CD8-positive, alpha-beta memory T cell (primary cell): ENCODE results near the gene TBC1D22B. TPM values are rescaled to one million over a fixed set of nuclear protein-coding genes. Genes with fewer than 3 reads are reported as not detected.

Experiments
- CTCF ChIA-PET: fragments of 350-600 bp; sonication (Branson Sonifier 250); formaldehyde crosslinking; loops from one replicate; lab custom pipeline; 2021; ENCODE audit warnings: antibody characterized with exemption; lab: Charles Lee
- POLR2A ChIA-PET: fragments of 350-600 bp; sonication (Branson Sonifier 250); formaldehyde crosslinking; loops from one replicate; lab custom pipeline; 2021; ENCODE audit warnings: antibody characterized with exemption; lab: Charles Lee
- DNase-seq, 5 donors: peaks; one replicate each; pipeline versions ENCODE4 v3.0.0 to v3.0.0-alpha.2; 2020 to 2022; ENCODE audit warnings: mixed read lengths in 1 of 5
- H3K27ac ChIP-seq: one replicate; pipeline ENCODE4 v1.7.0; 2013; ENCODE audit warnings: low read depth, mild to moderate bottlenecking, low read length, moderate library complexity
- H3K27me3 ChIP-seq: 2 replicates; pipeline ENCODE4 v1.7.0; 2013; ENCODE audit warnings: low read length, mild to moderate bottlenecking; ENCODE audit not compliant: insufficient read depth, poor library complexity, severe bottlenecking
- H3K36me3 ChIP-seq: 2 replicates; pipeline ENCODE4 v1.7.0; 2013; ENCODE audit warnings: mild to moderate bottlenecking, low read length, moderate library complexity; ENCODE audit not compliant: insufficient read depth
- H3K4me1 ChIP-seq: 2 replicates; pipeline ENCODE4 v1.7.0; 2013; ENCODE audit warnings: mild to moderate bottlenecking, low read length, moderate library complexity; ENCODE audit not compliant: insufficient read depth
- H3K4me3 ChIP-seq: 2 replicates; pipeline ENCODE4 v1.7.0; 2013; ENCODE audit warnings: mild to moderate bottlenecking, low read length
- H3K9me3 ChIP-seq: 2 replicates; pipeline ENCODE4 v1.7.0; 2013; ENCODE audit warnings: mild to moderate bottlenecking, low read length
- H3K27ac Mint-ChIP-seq, 8 donors: one replicate each; pipeline ENCODE4 v1.8.0; 2020 to 2021; ENCODE audit warnings: mixed read lengths in 8 of 8, mild to moderate bottlenecking in 6 of 8, inconsistent platforms in 3 of 8, moderate library complexity in 3 of 8
- H3K27me3 Mint-ChIP-seq, 2 donors: one replicate each; pipeline ENCODE4 v1.8.0; 2020 to 2021; ENCODE audit warnings: mixed read lengths in 2 of 2, mild to moderate bottlenecking in 1 of 2, moderate library complexity in 1 of 2
- H3K36me3 Mint-ChIP-seq, 3 donors: one replicate each; pipeline ENCODE4 v1.8.0; 2020 to 2021; ENCODE audit warnings: mixed read lengths in 3 of 3, inconsistent platforms in 1 of 3, mild to moderate bottlenecking in 1 of 3
- H3K4me1 Mint-ChIP-seq, 3 donors: one replicate each; pipeline ENCODE4 v1.8.0; 2020 to 2021; ENCODE audit warnings: mixed read lengths in 3 of 3, inconsistent platforms in 1 of 3, mild to moderate bottlenecking in 1 of 3
- H3K4me3 Mint-ChIP-seq, 7 donors: one replicate each; pipeline ENCODE4 v1.8.0; 2020 to 2021; ENCODE audit warnings: mixed read lengths in 7 of 7, mild to moderate bottlenecking in 6 of 7, moderate library complexity in 4 of 7, inconsistent platforms in 2 of 7
- H3K9me3 Mint-ChIP-seq, 5 donors: one replicate each; pipeline ENCODE4 v1.8.0; 2020 to 2022; ENCODE audit warnings: mixed read lengths in 5 of 5, mild to moderate bottlenecking in 3 of 5, moderate library complexity in 2 of 5, inconsistent platforms in 1 of 5
- polyA plus RNA-seq: library from polyadenylated mRNA; unstranded; fragments of 300-500 nt; fragmentation: Illumina TruSeq; gene quantifications from one replicate; pipeline ENCODE4 v1.2.3, GENCODE V29; 2021
- total RNA-seq, 2 experiments: library from RNA; stranded (reverse); gene quantifications; one replicate each; pipeline ENCODE4 v1.2.3, GENCODE V29; 2021

Gene TBC1D22B
- total and polyA plus RNA-seq, 3 experiments from 2014 or later = 11.2 to 14.4 (median 14.4) TPM

GRCh38 chr6:37261198-37261597 lies 3.6 kb downstream of the TBC1D22B start:
- Mint-ChIP-seq H3K27me3 (no peaks in the 10 kb centered on the region), H3K36me3 (peaks cover 0 to 15% (median 5%) of the 10 kb centered on the region in 3 donors), H3K4me3 (no peak overlapping the region), H3K9me3 (no peaks in the 10 kb centered on the region), H3K27ac (no peak overlapping the region), H3K4me1 (peaks cover 56 to 83% (median 80%) of the 10 kb centered on the region in 3 donors)
- no peak overlapping the region for H3K27ac ChIP-seq
- H3K9me3 ChIP-seq = no peaks in the 10 kb centered on the region
- H3K36me3 ChIP-seq = no peaks in the 10 kb centered on the region
- CTCF ChIA-PET = no interaction called here
- peaks cover 29% of the 10 kb centered on the region for H3K4me1 ChIP-seq
- POLR2A ChIA-PET = no interaction called here
- DNase-seq = no peak
- H3K4me3 ChIP-seq = no peak overlapping the region
- H3K27me3 ChIP-seq = no peaks in the 10 kb centered on the region

DNA sequence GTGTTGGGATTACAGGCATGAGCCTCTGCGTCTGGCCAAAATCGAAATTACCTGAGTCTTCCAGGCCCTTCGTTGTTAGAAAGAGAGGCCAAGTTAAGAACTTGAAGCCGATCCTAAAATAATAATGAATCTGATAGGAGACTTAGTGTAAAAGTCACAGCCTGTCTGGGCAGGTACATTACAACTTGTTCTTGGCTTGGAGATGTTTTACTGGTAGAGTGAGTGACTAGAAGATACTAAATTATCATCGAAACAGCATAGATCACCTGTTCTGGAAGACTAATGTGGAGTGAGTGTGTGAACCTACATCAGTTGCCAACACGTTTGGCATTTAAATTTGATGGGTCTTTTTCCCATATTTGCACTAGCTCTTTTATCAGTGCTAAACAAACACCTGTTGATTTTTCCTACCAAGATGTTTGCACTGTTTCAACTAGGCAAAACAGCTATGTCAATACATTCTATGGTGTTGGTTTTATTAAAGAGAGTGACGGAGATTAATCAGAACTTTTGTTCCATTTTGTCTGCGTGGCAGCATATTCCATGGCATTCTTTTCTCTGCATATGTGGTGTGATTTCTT lies 5.0 kb downstream of the TBC1D22B start:
- H3K27ac Mint-ChIP-seq = peak overlapping the region in 2 of 8 donors; percentile 8 to 23
- peaks cover 49 to 74% (median 66%) of the 10 kb centered on the region in 3 donors for H3K4me1 Mint-ChIP-seq
- no peak for DNase-seq
- no peaks in the 10 kb centered on the region for H3K9me3 Mint-ChIP-seq
- ChIA-PET CTCF (no interaction called here), POLR2A (no interaction called here)
- H3K27me3 Mint-ChIP-seq = no peaks in the 10 kb centered on the region
- peaks cover 21% of the 10 kb centered on the region for H3K4me1 ChIP-seq
- no peaks in the 10 kb centered on the region for H3K27me3 ChIP-seq
- no peak overlapping the region for H3K4me3 ChIP-seq
- H3K36me3 Mint-ChIP-seq = peaks cover 0 to 15% (median 5%) of the 10 kb centered on the region in 3 donors
- H3K36me3 ChIP-seq = no peaks in the 10 kb centered on the region
- no peak overlapping the region for H3K27ac ChIP-seq
- H3K4me3 Mint-ChIP-seq = no peak overlapping the region
- no peaks in the 10 kb centered on the region for H3K9me3 ChIP-seq

- H3K36me3 ChIP-seq = no peaks in the 10 kb centered on the region
- ChIA-PET CTCF (no interaction called here), POLR2A (no interaction called here)
- peak overlapping the region in 1 of 8 donors; percentile 42 for H3K27ac Mint-ChIP-seq
- H3K4me1 Mint-ChIP-seq = peaks cover 31 to 51% (median 43%) of the 10 kb centered on the region in 3 donors
- H3K9me3 Mint-ChIP-seq = no peaks in the 10 kb centered on the region
- no peak overlapping the region for H3K4me3 Mint-ChIP-seq
- H3K4me1 ChIP-seq = peaks cover 2% of the 10 kb centered on the region
- peaks cover 0 to 30% (median 15%) of the 10 kb centered on the region in 3 donors for H3K36me3 Mint-ChIP-seq
- no peaks in the 10 kb centered on the region for H3K27me3 ChIP-seq
- H3K27me3 Mint-ChIP-seq = no peaks in the 10 kb centered on the region
- H3K27ac ChIP-seq = no peak overlapping the region
- DNase-seq = no peak
- no peak overlapping the region for H3K4me3 ChIP-seq
- H3K9me3 ChIP-seq = no peaks in the 10 kb centered on the region
Observed at GRCh38 chr6:37265001-37265400, 7.4 kb downstream of the TBC1D22B start.

GRCh38 chr6:37265860-37266259 lies 8.3 kb downstream of the TBC1D22B start:
- Mint-ChIP-seq H3K4me3 (no peak overlapping the region), H3K4me1 (peaks cover 27 to 43% (median 40%) of the 10 kb centered on the region in 3 donors), H3K27ac (no peak overlapping the region), H3K36me3 (peaks cover 0 to 36% (median 20%) of the 10 kb centered on the region in 3 donors), H3K9me3 (no peaks in the 10 kb centered on the region), H3K27me3 (no peaks in the 10 kb centered on the region)
- Histone ChIP-seq H3K27ac (no peak overlapping the region), H3K36me3 (no peaks in the 10 kb centered on the region), H3K9me3 (no peaks in the 10 kb centered on the region), H3K27me3 (no peaks in the 10 kb centered on the region), H3K4me1 (no peaks in the 10 kb centered on the region), H3K4me3 (no peak overlapping the region)
- CTCF ChIA-PET = no interaction called here
- DNase-seq = no peak
- POLR2A ChIA-PET = no interaction called here

- no peak overlapping the region for H3K4me3 Mint-ChIP-seq
- no peaks in the 10 kb centered on the region for H3K27me3 Mint-ChIP-seq
- peaks cover 26 to 46% (median 37%) of the 10 kb centered on the region in 3 donors for H3K4me1 Mint-ChIP-seq
- H3K36me3 Mint-ChIP-seq = peaks cover 3 to 45% (median 21%) of the 10 kb centered on the region in 3 donors
- ChIA-PET POLR2A (no interaction called here), CTCF (no interaction called here)
- Histone ChIP-seq H3K27me3 (no peaks in the 10 kb centered on the region), H3K4me1 (peaks cover 7% of the 10 kb centered on the region), H3K36me3 (no peaks in the 10 kb centered on the region), H3K9me3 (no peaks in the 10 kb centered on the region), H3K27ac (no peak overlapping the region), H3K4me3 (no peak overlapping the region)
- H3K9me3 Mint-ChIP-seq = no peaks in the 10 kb centered on the region
- no peak for DNase-seq
- no peak overlapping the region for H3K27ac Mint-ChIP-seq
Observed at GRCh38 chr6:37269105-37269504, 11.5 kb downstream of the TBC1D22B start.

- Histone ChIP-seq H3K36me3 (no peaks in the 10 kb centered on the region), H3K27me3 (no peaks in the 10 kb centered on the region), H3K4me3 (no peak overlapping the region), H3K9me3 (no peaks in the 10 kb centered on the region), H3K27ac (no peak overlapping the region), H3K4me1 (peaks cover 7% of the 10 kb centered on the region)
- peak overlapping the region in 5 of 8 donors; percentile 29 to 73 (median 56) for H3K27ac Mint-ChIP-seq
- POLR2A ChIA-PET = no interaction called here
- no peak for DNase-seq
- no peaks in the 10 kb centered on the region for H3K9me3 Mint-ChIP-seq
- H3K4me3 Mint-ChIP-seq = peak overlapping the region in 5 of 7 donors; percentile 14 to 53 (median 38)
- peaks cover 3 to 54% (median 19%) of the 10 kb centered on the region in 3 donors for H3K36me3 Mint-ChIP-seq
- peaks cover 29 to 51% (median 42%) of the 10 kb centered on the region in 3 donors for H3K4me1 Mint-ChIP-seq
- H3K27me3 Mint-ChIP-seq = no peaks in the 10 kb centered on the region
- CTCF ChIA-PET = no interaction called here
Observed at GRCh38 chr6:37272834-37273566, 15.4 kb downstream of the TBC1D22B start.

- no peak overlapping the region for H3K4me3 ChIP-seq
- Mint-ChIP-seq H3K4me1 (peaks cover 29 to 56% (median 48%) of the 10 kb centered on the region in 3 donors), H3K36me3 (peaks cover 3 to 51% (median 19%) of the 10 kb centered on the region in 3 donors), H3K27me3 (no peaks in the 10 kb centered on the region), H3K9me3 (no peaks in the 10 kb centered on the region), H3K27ac (peak overlapping the region in 1 of 8 donors; percentile 48), H3K4me3 (no peak overlapping the region)
- H3K27ac ChIP-seq = no peak overlapping the region
- CTCF ChIA-PET = no interaction called here
- peaks cover 7% of the 10 kb centered on the region for H3K4me1 ChIP-seq
- POLR2A ChIA-PET = no interaction called here
- H3K36me3 ChIP-seq = no peaks in the 10 kb centered on the region
- no peaks in the 10 kb centered on the region for H3K27me3 ChIP-seq
- no peaks in the 10 kb centered on the region for H3K9me3 ChIP-seq
- DNase-seq = no peak
Observed at GRCh38 chr6:37273690-37274089, 16.1 kb downstream of the TBC1D22B start.

GRCh38 chr6:37275350-37275749 lies 17.8 kb downstream of the TBC1D22B start:
- Mint-ChIP-seq H3K4me1 (peaks cover 37 to 64% (median 52%) of the 10 kb centered on the region in 3 donors), H3K4me3 (no peak overlapping the region), H3K27ac (peak overlapping the region in 2 of 8 donors; percentile 25 to 60), H3K36me3 (peaks cover 3 to 55% (median 13%) of the 10 kb centered on the region in 3 donors), H3K9me3 (no peaks in the 10 kb centered on the region), H3K27me3 (no peaks in the 10 kb centered on the region)
- H3K36me3 ChIP-seq = peaks cover 12% of the 10 kb centered on the region
- no peak overlapping the region for H3K4me3 ChIP-seq
- no peaks in the 10 kb centered on the region for H3K27me3 ChIP-seq
- ChIA-PET POLR2A (interaction anchor here (0.5 kb wide), 1 partner anchor 1617 kb away, joined by 3 read pairs; no protein-coding TSS in a partner anchor), CTCF (no interaction called here)
- H3K4me1 ChIP-seq = peaks cover 7% of the 10 kb centered on the region
- no peak overlapping the region for H3K27ac ChIP-seq
- DNase-seq = no peak
- H3K9me3 ChIP-seq = no peaks in the 10 kb centered on the region
